Heart left ventricle (tissue), 16 donors: ENCODE measurements around the gene DAB2. TPM values are rescaled to one million over a fixed set of nuclear protein-coding genes. Genes with fewer than 3 reads are reported as not detected.

Source experiments
- ATAC-seq, 4 donors: fragments of 200-7000 bp; cut with Tn5 transposase; one replicate each; pipeline ENCODE4 v1.9.1; 2020 to 2022; ENCODE audit warnings: moderate library complexity in 4 of 4, mild to moderate bottlenecking in 3 of 4, moderate number of reproducible peaks in 1 of 4
- DNase-seq, 5 donors: peaks; one replicate each; pipeline ENCODE4 v3.0.0-alpha.2; 2020
- H3K27ac ChIP-seq, 12 donors: fragments of 200-600 bp; sonication (generic) in 4 of 12; one replicate each; pipeline versions ENCODE4 v1.5.0 to v1.8.0; 2016 to 2022; ENCODE audit warnings: mild to moderate bottlenecking in 2 of 12
- H3K27me3 ChIP-seq, 9 donors: fragments of 200-600 bp; sonication (generic) in 2 of 9; one replicate each; pipeline versions ENCODE4 v1.5.1 to v1.8.0; 2016 to 2022; ENCODE audit warnings: mild to moderate bottlenecking in 3 of 9
- H3K36me3 ChIP-seq, 9 donors: fragments of 200-600 bp; sonication (generic) in 2 of 9; one replicate each; pipeline versions ENCODE4 v1.5.0 to v1.8.0; 2018 to 2022; ENCODE audit warnings: mild to moderate bottlenecking in 2 of 9
- H3K4me1 ChIP-seq, 12 donors: fragments of 200-600 bp; sonication (generic) in 4 of 12; one replicate each; pipeline versions ENCODE4 v1.5.0 to v1.8.0; 2016 to 2022; ENCODE audit warnings: mild to moderate bottlenecking in 3 of 12
- H3K4me3 ChIP-seq, 12 donors: fragments of 200-600 bp; sonication (generic) in 4 of 12; one replicate each; pipeline versions ENCODE4 v1.5.0 to v1.8.0; 2017 to 2022; ENCODE audit warnings: mild to moderate bottlenecking in 9 of 12, moderate library complexity in 4 of 12
- H3K9me3 ChIP-seq, 12 donors: fragments of 200-600 bp; sonication (generic) in 4 of 12; one replicate each; pipeline versions ENCODE4 v1.5.0 to v1.8.0; 2016 to 2022; ENCODE audit warnings: mild to moderate bottlenecking in 1 of 12
- POLR2A ChIP-seq, 2 donors: fragments of 450-650 bp; IDR thresholded peaks; one replicate each; pipeline ENCODE4 v1.6.1; 2017; ENCODE audit warnings: antibody characterized with exemption in 2 of 2, mild to moderate bottlenecking in 2 of 2, moderate library complexity in 2 of 2
- WGBS, 4 donors: extraction: QIAGEN DNeasy Blood & Tissue Kit in 2 of 4; methylation state at CpG; one replicate each; pipeline versions ENCODE4 v1.1.5 to v1.1.7; 2013 to 2018; 5-methylcytosine and 5-hydroxymethylcytosine counted together
- intact Hi-C, 10 donors: fragments of 100-400 bp; cut with DNase I; formaldehyde crosslinking; loops; one replicate each; pipeline versions ENCODE4 v1.11.1 to v1.14.2; 2022
- polyA plus RNA-seq, 2 donors: library from polyadenylated mRNA; stranded (reverse); fragments of 200-250 nt; gene quantifications; one replicate each; pipeline ENCODE4 v1.2.3, GENCODE V29; 2013
- total RNA-seq, 9 donors: library from RNA; depleted of rRNA in 2 of 9; stranded (reverse); fragments of >200 nt in 2 of 9; fragmentation: NEBNext Ultra II Directional in 3 of 9; extraction: Animal tissue kit (Norgen Biotek cat#: 25700) in 3 of 9; gene quantifications; one replicate each; pipeline versions ENCODE4 v1.1.0 to v1.2.4, GENCODE V29; 2016 to 2023
- TF ChIP-seq, protein P1 (sequence below), 12 donors: fragments of 200-600 bp; sonication (generic) in 4 of 12; IDR thresholded peaks; one replicate each; pipeline versions ENCODE4 v1.5.0 to v1.8.0; 2018 to 2022; ENCODE audit warnings: antibody characterized with exemption in 12 of 12, mild to moderate bottlenecking in 5 of 12
- donor health status: ischemic (EF 13 %, LVEDD 7.1; RV severe dilation, severe dysfunction).
- donor health status: healthy with polysubstance abuse.
- donor health status: DM: no; HTN: yes; CAD: no.
- donor health status: DM: no; HTN: no; CAD: no.
- donor health status: ischemic (EF 25% LVEDD 6.9; RV normal size, moderate dysfunction).
- donor health status: ischemic (EF 25% LVEDD 5.7; RV mildly dilated, moderate dysfunction).
- donor health status: healthy.
- donor health status: DM: yes; HTN: yes; CAD: no.
- donor health status: ischemic (EF 35%, LVEDD 5.7; RV mildly dilated, moderate dysfunction).
- donor health status: nonischemic (EF 11% LVEDD 7.7; RV severe dilation, severe dysfunction).
- donor health status: DM: yes; HTN: yes; CAD: no.
- donor health status: PGD.
- donor health status: ischemic (EF 29% LVEDD 5.4; RV normal size, mild dysfunction).
- donor health status: nonischemic (EF 23%, LVEDD 6.1; RV moderate dilation, normal function).

Gene DAB2
- total and polyA plus RNA-seq, 11 donors, result 7.8 to 157 (median 24.9) TPM

DNA sequence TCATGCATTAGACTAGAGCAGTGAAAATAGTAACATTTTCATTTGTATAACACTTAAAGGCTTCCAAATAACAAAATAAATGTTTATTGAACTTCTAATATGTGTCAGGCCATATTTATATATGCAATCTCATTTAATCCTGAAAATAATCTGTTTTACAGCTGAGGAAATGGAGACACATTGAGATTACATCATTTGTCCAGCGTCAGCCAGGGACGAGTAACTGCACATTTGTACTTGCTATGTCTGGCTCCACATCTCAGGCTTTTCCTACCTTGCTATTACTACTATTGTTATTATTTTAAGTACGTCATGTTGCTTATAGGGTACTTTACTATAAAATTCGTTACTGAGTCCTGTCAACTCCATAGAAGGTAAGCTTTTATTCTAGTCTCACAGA is 56.7 kb downstream of the DAB2 start:
- H3K27me3 ChIP-seq, result no peaks in the 10 kb centered on the region
- DNase-seq (no peak), ATAC-seq (no peak)
- H3K4me1 ChIP-seq, result no peaks in the 10 kb centered on the region
- no peaks in the 10 kb centered on the region for H3K9me3 ChIP-seq
- peaks cover 0 to 32% (median 17%) of the 10 kb centered on the region in 9 donors for H3K36me3 ChIP-seq
- 43 to 59% (median 48%) methylated on average over 4 of the region's 4 CpGs for WGBS, 4 donors
- intact Hi-C loops, result no loop called here
- TF ChIP-seq, protein P1, sequence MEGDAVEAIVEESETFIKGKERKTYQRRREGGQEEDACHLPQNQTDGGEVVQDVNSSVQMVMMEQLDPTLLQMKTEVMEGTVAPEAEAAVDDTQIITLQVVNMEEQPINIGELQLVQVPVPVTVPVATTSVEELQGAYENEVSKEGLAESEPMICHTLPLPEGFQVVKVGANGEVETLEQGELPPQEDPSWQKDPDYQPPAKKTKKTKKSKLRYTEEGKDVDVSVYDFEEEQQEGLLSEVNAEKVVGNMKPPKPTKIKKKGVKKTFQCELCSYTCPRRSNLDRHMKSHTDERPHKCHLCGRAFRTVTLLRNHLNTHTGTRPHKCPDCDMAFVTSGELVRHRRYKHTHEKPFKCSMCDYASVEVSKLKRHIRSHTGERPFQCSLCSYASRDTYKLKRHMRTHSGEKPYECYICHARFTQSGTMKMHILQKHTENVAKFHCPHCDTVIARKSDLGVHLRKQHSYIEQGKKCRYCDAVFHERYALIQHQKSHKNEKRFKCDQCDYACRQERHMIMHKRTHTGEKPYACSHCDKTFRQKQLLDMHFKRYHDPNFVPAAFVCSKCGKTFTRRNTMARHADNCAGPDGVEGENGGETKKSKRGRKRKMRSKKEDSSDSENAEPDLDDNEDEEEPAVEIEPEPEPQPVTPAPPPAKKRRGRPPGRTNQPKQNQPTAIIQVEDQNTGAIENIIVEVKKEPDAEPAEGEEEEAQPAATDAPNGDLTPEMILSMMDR (IDR thresholded peaks at IDR 0.05), result no peak
- no peak for TF ChIP-seq POLR2A (IDR thresholded peaks at IDR 0.05)
- H3K4me3 ChIP-seq, result no peak overlapping the region
- H3K27ac ChIP-seq, result no peak overlapping the region

DNA sequence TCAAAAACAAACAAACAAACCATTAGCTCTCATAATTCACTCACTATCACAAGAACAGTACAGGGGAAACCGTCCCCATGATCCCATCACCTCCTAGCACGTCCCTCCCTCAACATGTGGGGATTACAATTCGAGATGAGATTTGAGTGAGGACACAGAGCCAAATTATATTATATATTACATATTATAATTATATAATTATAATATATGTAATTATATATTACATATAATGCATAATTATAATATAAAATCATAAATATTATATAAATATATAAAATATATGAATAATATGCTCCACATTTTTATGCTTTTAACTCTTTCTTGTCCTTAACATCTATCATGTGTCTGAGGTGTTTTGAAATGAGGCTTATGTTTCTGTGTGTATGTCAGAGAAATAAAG is 57.1 kb downstream of the DAB2 start:
- H3K4me3 ChIP-seq, result no peak overlapping the region
- DNase-seq, result no peak
- no peak for TF ChIP-seq POLR2A (IDR thresholded peaks at IDR 0.05)
- TF ChIP-seq, protein P1 (IDR thresholded peaks at IDR 0.05), result no peak
- WGBS, 4 donors, result 74 to 81% (median 75%) methylated on average over 3 of the region's 3 CpGs
- H3K36me3 ChIP-seq, result peaks cover 0 to 28% (median 13%) of the 10 kb centered on the region in 9 donors
- intact Hi-C loops, result no loop called here
- no peaks in the 10 kb centered on the region for H3K27me3 ChIP-seq
- no peaks in the 10 kb centered on the region for H3K9me3 ChIP-seq
- H3K27ac ChIP-seq, result no peak overlapping the region
- ATAC-seq, result no peak
- H3K4me1 ChIP-seq, result no peaks in the 10 kb centered on the region

DNA sequence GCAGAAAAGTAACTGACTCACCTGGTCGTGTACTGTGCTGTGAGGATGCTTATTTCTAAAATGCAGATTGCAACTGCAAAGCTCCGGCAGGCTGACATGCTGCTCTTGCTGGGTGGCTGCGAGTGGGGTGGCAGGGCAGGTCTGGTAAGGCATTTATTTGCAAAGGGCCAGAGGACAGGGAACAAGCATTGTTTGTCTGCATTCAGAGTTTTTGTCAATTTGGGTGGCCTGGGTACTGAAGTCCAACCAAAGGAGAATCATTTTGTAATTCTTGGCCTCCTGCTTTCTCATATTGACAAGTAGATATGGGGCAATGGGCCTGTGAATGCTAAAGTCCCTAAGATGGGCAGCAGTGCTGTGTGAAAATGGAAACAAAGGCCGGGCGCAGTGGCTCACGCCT is 60.4 kb downstream of the DAB2 start, which contains the start of gene C9:
TSS of gene C9 (minus strand) at position 129 of the 400 bp plus-strand sequence. CDS start at position 98, 31 bp downstream.
- Histone ChIP-seq H3K36me3 (no peaks in the 10 kb centered on the region), H3K9me3 (no peaks in the 10 kb centered on the region), H3K4me1 (no peaks in the 10 kb centered on the region), H3K27ac (no peak within 1 kb of the TSS), H3K27me3 (no peaks in the 10 kb centered on the region), H3K4me3 (no peak within 1 kb of the TSS)
- WGBS, 4 donors, result 69 to 85% (median 74%) methylated on average over 6 of the region's 6 CpGs
- intact Hi-C loops, result no loop called here
- ATAC-seq (no peak), DNase-seq (no peak)
- TF ChIP-seq, protein P1 (IDR thresholded peaks at IDR 0.05), result no peak
- TF ChIP-seq POLR2A (IDR thresholded peaks at IDR 0.05), result no peak

DNA sequence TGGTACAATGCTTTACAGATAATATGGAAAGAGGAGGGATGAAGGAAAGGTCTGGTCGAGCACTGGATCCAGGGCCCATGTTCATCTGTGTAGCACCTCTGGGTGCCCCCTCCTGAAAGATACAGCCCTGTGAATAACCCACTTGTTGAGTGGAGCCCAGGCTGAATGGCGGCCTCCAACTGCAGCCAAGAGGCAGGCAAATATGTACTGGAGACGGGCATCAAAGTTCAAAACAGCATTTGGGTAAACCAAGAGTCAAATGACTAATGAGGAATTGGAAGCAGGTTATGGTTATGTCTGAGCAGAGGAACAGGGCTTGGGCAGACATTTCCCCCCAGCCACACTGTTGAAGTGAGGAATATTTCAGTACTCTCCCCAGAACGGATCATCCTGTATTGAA is 61.6 kb downstream of the DAB2 start:
- Histone ChIP-seq H3K4me1 (no peaks in the 10 kb centered on the region), H3K4me3 (no peak overlapping the region), H3K27me3 (no peaks in the 10 kb centered on the region), H3K27ac (no peak overlapping the region), H3K9me3 (no peaks in the 10 kb centered on the region), H3K36me3 (no peaks in the 10 kb centered on the region)
- no peak for ATAC-seq
- DNase-seq, result no peak
- intact Hi-C loops, result no loop called here
- 81 to 87% (median 86%) methylated on average over 4 of the region's 4 CpGs for WGBS, 4 donors
- TF ChIP-seq, protein P1 (IDR thresholded peaks at IDR 0.05), result no peak
- TF ChIP-seq POLR2A (IDR thresholded peaks at IDR 0.05), result no peak
